Esophagus (tissue), 2 donors: Measurements from ENCODE around the gene USP47. TPM values are rescaled to one million over a fixed set of nuclear protein-coding genes. Genes with fewer than 3 reads are reported as not detected.

Source experiments
- H3K27ac ChIP-seq, 2 donors: one replicate each; pipeline ENCODE4 v1.5.1; 2013; ENCODE audit warnings: low read depth in 2 of 2, mild to moderate bottlenecking in 2 of 2, inconsistent platforms in 1 of 2, low read length in 1 of 2, moderate library complexity in 1 of 2
- H3K27me3 ChIP-seq, 2 donors: one replicate each; pipeline ENCODE4 v1.6.1; 2013; ENCODE audit warnings: low read length in 2 of 2, control low read depth in 1 of 2, mild to moderate bottlenecking in 1 of 2; ENCODE audit not compliant: insufficient read depth in 2 of 2, control insufficient read depth in 1 of 2
- H3K36me3 ChIP-seq, 2 donors: one replicate each; pipeline ENCODE4 v1.6.1; 2013; ENCODE audit warnings: low read length in 1 of 2; ENCODE audit not compliant: control insufficient read depth in 2 of 2, insufficient read depth in 2 of 2
- H3K4me1 ChIP-seq, 2 donors: one replicate each; pipeline ENCODE4 v1.6.1; 2013; ENCODE audit warnings: low read length in 1 of 2; ENCODE audit not compliant: control insufficient read depth in 2 of 2, insufficient read depth in 2 of 2
- H3K4me3 ChIP-seq, 2 donors: one replicate each; pipeline ENCODE4 v1.5.1; 2013; ENCODE audit warnings: low read length in 2 of 2, mild to moderate bottlenecking in 2 of 2, low read depth in 1 of 2, moderate library complexity in 1 of 2
- H3K9me3 ChIP-seq, 2 donors: one replicate each; pipeline ENCODE4 v1.6.1; 2013; ENCODE audit warnings: mild to moderate bottlenecking in 2 of 2, low read depth in 1 of 2, low read length in 1 of 2, moderate library complexity in 1 of 2; ENCODE audit not compliant: control insufficient read depth in 2 of 2, insufficient read depth in 1 of 2
- WGBS, 2 donors: extraction: QIAGEN DNeasy Blood & Tissue Kit; methylation state at CpG; one replicate each; pipeline ENCODE4 v1.1.7; 2013; 5-methylcytosine and 5-hydroxymethylcytosine counted together
- polyA plus RNA-seq, 2 donors: library from polyadenylated mRNA; stranded (reverse); fragments of 200-250 nt; gene quantifications; one replicate each; pipeline ENCODE4 v1.2.3, GENCODE V29; 2013
- donor health status: healthy with polysubstance abuse.
- donor health status: Bipolar disorder and iron deficiency.

USP47 gene
- polyA plus RNA-seq, 2 donors: 19.7 to 20.0 TPM

DNA sequence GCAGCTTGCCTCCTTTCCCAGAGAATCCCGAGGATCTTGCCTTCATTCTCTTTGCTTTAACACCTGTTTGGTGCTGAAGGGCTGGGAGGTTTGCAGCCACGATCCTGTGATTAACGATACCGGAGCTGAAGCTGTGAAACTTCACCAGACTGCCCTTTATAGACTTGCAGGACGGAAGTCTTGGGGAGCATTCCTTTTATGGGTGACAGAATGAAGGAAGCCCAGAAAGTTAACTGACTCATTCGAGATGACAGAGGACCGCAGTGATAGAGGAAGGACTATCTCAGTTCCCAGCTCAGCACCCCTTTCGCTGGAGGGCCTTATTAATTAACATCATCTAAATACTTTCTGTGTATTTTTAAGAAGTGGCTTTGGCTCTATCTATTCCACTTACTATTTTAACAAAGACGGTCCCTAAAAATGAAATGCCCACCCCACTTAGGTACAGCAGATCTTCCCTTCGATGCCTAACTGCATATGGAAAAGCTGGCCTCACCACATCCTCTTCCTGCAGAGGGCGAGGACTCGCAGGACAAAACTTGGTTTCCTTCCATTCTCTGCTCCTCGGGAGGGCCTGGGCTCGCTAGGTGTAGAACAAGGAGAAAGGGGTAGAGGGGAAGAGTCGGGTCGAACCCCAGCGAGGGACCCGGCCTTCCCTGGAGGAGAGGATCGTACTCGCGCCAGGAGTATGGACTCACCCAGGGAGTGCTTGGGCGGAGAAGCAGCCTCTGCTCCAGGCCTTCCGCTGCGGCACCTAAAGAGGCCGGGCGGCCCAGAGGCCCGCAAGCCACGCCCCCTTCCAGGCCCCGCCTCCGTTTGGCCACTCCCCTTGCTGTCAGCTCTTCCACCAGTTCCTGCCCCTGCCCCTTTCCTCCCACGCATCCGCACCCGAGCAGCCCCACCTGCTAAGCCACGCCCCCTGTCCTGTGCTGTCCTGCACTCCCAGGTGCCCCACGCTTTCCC lies 30.7 kb upstream of the USP47 start:
- 88 to 90% methylated on average over 35 of the region's 35 CpGs for WGBS, 2 donors

DNA sequence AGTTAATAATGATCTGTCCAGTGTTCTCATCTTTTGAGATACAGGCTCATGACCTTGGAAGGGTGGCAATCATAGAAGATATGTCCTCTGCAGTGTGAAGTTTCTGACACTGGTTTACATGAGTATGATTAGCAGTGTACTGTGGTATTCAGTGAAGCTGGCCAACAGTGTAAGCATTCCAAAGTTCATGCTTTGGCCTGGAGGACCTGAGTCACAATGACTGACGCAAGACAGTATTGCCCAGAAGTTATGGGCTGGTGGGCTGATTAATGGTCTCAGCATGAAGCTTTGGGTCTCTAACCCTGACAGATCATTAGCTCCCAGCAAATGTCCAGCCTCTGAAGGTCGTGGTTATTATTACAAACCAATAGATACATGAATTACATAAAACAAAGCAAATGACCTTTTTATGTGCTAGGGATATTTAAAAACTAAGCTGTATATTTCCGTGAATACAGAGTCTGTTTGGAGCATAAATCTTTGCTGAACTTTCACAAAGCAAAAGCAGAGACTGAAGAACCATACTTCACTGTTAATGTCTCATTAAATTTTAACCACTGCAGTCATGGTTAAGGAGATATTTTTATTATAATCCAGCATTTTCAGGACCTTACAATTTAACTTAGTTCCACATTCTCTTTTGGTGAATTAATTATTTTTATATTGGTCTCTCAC lies 28.3 kb upstream of the USP47 start:
- H3K9me3 ChIP-seq: no peaks in the 10 kb centered on the region
- no peak overlapping the region for H3K4me3 ChIP-seq
- no peaks in the 10 kb centered on the region for H3K27me3 ChIP-seq
- H3K4me1 ChIP-seq: no peaks in the 10 kb centered on the region
- H3K36me3 ChIP-seq: no peaks in the 10 kb centered on the region
- WGBS, 2 donors: 53 to 58% methylated on average over 3 of the region's 3 CpGs
- H3K27ac ChIP-seq: no peak overlapping the region

More for the DNA sequence above, 30.7 kb upstream of the USP47 start:
- no peaks in the 10 kb centered on the region for H3K27me3 ChIP-seq
- H3K36me3 ChIP-seq: no peaks in the 10 kb centered on the region
- H3K27ac ChIP-seq: no peak overlapping the region
- no peak overlapping the region for H3K4me3 ChIP-seq
- H3K4me1 ChIP-seq: no peaks in the 10 kb centered on the region
- H3K9me3 ChIP-seq: no peaks in the 10 kb centered on the region

DNA sequence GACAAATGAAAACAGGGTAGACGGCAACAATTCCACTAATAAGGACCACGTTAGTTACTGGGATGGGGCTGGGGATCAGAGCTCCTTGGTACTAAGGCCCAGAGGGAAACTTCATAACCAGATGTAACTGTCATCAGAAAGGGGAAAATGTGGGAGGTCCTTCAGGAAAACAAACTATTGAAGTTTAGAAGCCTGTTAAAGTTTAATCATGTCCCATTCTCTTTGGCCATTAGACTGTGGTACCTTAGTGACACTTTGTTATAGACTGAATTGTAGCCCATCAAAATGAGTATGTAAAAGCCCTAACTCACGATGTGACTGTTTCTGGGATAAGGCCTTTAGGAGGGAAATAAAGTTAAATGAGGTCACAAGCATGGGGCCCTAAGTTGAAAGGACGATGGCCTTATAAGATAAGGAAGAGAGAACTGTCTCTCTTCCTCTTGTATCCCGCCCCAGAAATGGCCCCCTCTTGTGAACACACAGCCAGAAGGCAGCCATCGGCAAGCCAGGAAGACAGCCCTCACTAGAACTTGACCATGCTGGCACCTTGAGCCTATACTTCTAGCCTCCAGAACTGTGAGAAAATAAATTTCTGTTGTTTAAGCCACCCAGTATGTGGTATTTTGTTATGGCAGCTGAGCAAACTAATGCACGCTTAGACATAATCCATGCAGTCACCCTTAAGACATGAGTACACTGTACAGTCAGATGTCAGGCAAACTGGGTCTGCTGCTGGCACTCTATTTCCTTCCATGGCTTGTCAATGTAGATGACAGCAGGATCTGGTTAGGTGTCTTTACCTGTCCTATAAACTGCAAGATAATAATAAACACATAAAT lies 26.9 kb upstream of the USP47 start:
- no peak overlapping the region for H3K27ac ChIP-seq
- no peaks in the 10 kb centered on the region for H3K9me3 ChIP-seq
- no peaks in the 10 kb centered on the region for H3K27me3 ChIP-seq
- no peaks in the 10 kb centered on the region for H3K4me1 ChIP-seq
- no peaks in the 10 kb centered on the region for H3K36me3 ChIP-seq
- 88 to 92% methylated on average over 7 of the region's 7 CpGs for WGBS, 2 donors
- no peak overlapping the region for H3K4me3 ChIP-seq

DNA sequence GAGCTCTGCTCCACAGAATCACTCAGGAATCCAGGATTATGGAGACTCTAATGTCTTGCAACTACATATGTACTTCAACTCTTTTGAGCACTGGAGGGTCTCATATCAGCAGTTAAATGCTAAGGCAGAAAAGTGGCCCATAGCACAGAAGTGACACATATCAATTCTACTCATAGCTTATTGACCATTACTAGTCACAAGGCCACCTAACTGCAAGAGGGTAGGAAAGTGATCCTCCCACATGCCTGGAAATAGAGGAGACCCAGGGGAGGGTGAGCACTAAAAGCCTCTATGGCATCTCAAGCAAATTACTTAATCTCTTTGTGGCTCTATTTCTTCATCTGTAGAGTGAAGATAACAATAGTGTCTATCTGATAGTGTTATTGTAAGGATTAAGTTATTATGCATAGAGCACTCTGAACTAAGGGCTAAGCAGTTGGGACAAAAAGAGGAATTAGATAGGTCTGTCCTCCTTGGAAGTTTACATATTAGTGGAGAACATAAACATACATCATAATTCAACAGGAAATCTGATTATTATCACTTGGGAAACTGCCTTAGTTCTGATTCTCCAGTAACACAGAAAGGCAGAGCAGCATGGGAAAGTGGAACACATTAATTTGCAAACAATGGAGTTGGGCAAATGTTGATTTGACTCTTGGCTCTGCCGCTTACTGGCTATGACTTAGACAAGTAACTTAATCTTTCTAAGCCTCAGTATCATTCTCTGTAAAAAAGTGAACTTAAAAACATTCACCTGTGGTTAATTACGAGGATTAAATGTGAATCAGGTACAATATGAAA lies 25.1 kb upstream of the USP47 start:
- 40 to 45% methylated on average over 2 of the region's 2 CpGs for WGBS, 2 donors
- H3K27me3 ChIP-seq: no peaks in the 10 kb centered on the region
- H3K27ac ChIP-seq: no peak overlapping the region
- H3K4me3 ChIP-seq: no peak overlapping the region
- no peaks in the 10 kb centered on the region for H3K36me3 ChIP-seq
- H3K9me3 ChIP-seq: no peaks in the 10 kb centered on the region
- H3K4me1 ChIP-seq: no peaks in the 10 kb centered on the region

DNA sequence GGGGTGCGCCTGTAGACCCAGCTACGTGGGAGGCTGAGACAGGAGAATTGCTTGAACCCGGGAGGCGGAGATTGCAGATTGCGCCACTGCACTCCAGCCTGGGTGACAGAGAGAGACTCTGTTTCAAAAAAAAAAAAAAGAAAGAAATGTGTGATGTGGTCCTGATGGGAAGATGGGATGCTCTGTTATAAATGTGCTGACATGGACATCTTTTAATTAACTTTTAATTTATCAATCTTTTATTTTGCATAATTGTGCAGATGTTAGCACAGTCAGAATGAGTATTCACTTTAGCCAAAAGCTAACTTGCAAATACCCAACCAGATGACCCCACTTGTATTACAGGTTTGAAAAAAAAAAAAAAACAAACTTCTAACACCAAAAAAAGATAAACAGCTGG lies 23.8 kb upstream of the USP47 start:
- WGBS, 2 donors: 95 to 97% methylated on average over 5 of the region's 5 CpGs
- Histone ChIP-seq H3K27ac (no peak overlapping the region), H3K4me1 (no peaks in the 10 kb centered on the region), H3K36me3 (no peaks in the 10 kb centered on the region), H3K27me3 (no peaks in the 10 kb centered on the region), H3K9me3 (no peaks in the 10 kb centered on the region), H3K4me3 (no peak overlapping the region)

DNA sequence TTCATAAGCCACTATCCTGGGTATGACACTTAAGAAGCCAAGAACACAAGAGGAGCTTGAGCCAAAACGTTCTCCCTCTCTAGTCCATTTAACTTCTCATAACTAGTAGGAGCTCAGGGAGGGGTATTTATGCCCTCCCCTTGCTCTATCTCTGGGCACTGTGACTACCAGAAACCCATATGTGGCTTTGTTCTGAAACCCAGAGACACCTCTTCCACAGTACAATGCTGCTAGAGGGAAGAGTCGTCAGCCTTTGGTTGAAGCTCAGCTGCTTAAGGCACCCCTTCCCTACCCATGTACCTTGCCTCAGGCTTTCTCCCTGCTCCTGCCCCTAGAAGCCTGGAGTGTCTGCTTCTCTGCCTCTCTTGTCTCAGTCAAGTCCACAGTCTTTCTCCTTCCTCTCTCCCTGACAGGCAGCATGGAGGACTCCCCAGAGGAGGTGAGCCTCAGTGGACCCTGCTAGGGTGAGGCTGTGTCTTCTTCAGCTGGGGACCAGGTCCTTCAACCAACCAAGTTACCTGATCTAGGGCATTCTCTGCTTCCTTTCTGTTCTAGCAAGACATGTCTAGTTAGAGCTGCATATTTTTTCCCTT lies 23.1 kb upstream of the USP47 start:
- no peaks in the 10 kb centered on the region for H3K27me3 ChIP-seq
- no peak overlapping the region for H3K4me3 ChIP-seq
- H3K9me3 ChIP-seq: no peaks in the 10 kb centered on the region
- 84 to 89% methylated on average over 2 of the region's 2 CpGs for WGBS, 2 donors
- no peak overlapping the region for H3K27ac ChIP-seq
- no peaks in the 10 kb centered on the region for H3K36me3 ChIP-seq
- no peaks in the 10 kb centered on the region for H3K4me1 ChIP-seq

DNA sequence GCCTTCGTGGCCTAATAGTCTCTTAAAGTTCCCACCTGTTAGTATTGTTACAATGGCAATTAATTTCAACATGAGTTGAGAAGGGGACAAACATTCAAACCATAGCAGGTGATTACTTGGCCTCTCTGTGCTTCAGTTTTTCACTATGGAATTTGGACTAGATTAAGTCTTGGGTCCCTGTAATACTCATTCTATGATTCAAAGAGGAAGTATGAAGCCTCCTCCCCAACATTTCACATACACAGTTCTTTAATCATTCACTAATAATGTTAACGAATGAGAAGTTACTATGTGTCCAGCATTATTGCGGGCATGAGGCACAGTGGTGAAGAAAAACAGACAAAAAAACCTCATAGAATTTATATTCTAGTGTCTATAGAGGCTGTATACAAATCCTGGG lies 19.9 kb upstream of the USP47 start:
- H3K4me3 ChIP-seq: no peak overlapping the region
- WGBS, 2 donors: 77 to 78% methylated on average over 3 of the region's 3 CpGs

DNA sequence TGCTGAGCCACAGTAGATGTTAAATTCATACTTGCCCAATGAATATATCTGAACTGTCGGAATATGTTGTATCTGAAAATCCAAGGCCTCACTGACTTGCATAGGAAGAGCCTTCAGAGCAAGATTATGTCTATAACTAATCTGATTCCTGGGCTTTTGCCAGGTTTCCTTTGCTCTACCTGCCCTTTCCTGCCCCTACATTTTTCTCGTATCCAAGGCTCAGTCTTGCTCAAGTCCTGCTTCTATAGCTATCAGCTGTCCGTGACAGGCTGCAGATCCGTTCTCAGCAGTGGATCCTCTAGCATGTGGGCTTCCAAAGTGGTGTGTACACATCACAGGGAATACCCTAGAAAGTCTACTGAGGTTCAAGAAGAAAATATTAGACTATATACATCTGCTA lies 18.8 kb upstream of the USP47 start:
- H3K36me3 ChIP-seq: no peaks in the 10 kb centered on the region
- 57 to 71% methylated on average over 4 of the region's 4 CpGs for WGBS, 2 donors
- no peak overlapping the region for H3K27ac ChIP-seq
- H3K4me3 ChIP-seq: no peak overlapping the region
- H3K27me3 ChIP-seq: no peaks in the 10 kb centered on the region
- no peaks in the 10 kb centered on the region for H3K9me3 ChIP-seq
- H3K4me1 ChIP-seq: no peaks in the 10 kb centered on the region

More for the DNA sequence above, 19.9 kb upstream of the USP47 start:
- H3K27ac ChIP-seq: no peak overlapping the region
- no peaks in the 10 kb centered on the region for H3K4me1 ChIP-seq
- no peaks in the 10 kb centered on the region for H3K9me3 ChIP-seq
- H3K27me3 ChIP-seq: no peaks in the 10 kb centered on the region
- H3K36me3 ChIP-seq: no peaks in the 10 kb centered on the region
